Fibroblast of lung (primary cell): ENCODE results near the gene TOP1. TPM values are rescaled to one million over a fixed set of nuclear protein-coding genes. Genes with fewer than 3 reads are reported as not detected.
A peak's percentile ranks its signal among the peaks of the same experiment; 100 is the strongest.
"Not testable (repeated sequence)": the region's sequence is repeated elsewhere in the genome, so short reads cannot be mapped to it uniquely, and the experiment has no call there.

ENCODE experiments used
- DNase-seq, 2 donors: peaks; one replicate each; pipeline versions ENCODE4 v3.0.0 to v3.0.0-alpha.2; 2010; ENCODE audit warnings: low read depth in 2 of 2
- H2AFZ ChIP-seq: 2 replicates; pipeline ENCODE4 v1.5.1; 2012; ENCODE audit warnings: low read length, control low read depth, inconsistent platforms
- H3K27ac ChIP-seq: 2 replicates; pipeline ENCODE4 v1.5.1; 2011; ENCODE audit warnings: low read length, control low read depth; ENCODE audit not compliant: insufficient read depth
- H3K27me3 ChIP-seq: 2 replicates; pipeline ENCODE4 v1.5.1; 2011; ENCODE audit warnings: mild to moderate bottlenecking, low read length; ENCODE audit not compliant: control insufficient read depth, insufficient read depth
- H3K36me3 ChIP-seq: 2 replicates; pipeline ENCODE4 v1.5.1; 2011; ENCODE audit warnings: low read length; ENCODE audit not compliant: control insufficient read depth, insufficient read depth
- H3K4me1 ChIP-seq: 2 replicates; pipeline ENCODE4 v1.5.1; 2011; ENCODE audit warnings: low read length; ENCODE audit not compliant: control insufficient read depth, insufficient read depth; ENCODE audit errors: extremely low read depth
- H3K4me2 ChIP-seq: 2 replicates; pipeline ENCODE4 v1.5.1; 2011; ENCODE audit warnings: low read length, control low read depth; ENCODE audit not compliant: insufficient read depth; ENCODE audit errors: extremely low read depth
- H3K4me3 ChIP-seq, 4 experiments: fragments of 200-600 bp in 1 of 4; sonication (generic) in 1 of 4; replicated peaks in 1 of 4; 2 replicates each; pipeline ENCODE4 v1.5.1; 2011 to 2016; ENCODE audit warnings: low read length in 4 of 4, low read depth in 3 of 4, mild to moderate bottlenecking in 3 of 4, control low read depth in 2 of 4, inconsistent platforms in 1 of 4, mixed read lengths in 1 of 4; ENCODE audit not compliant: insufficient read depth in 1 of 4; ENCODE audit errors: control extremely low read depth in 1 of 4
- H3K79me2 ChIP-seq: 2 replicates; pipeline ENCODE4 v1.5.1; 2012; ENCODE audit warnings: mild to moderate bottlenecking, low read length, inconsistent platforms; ENCODE audit not compliant: control insufficient read depth, insufficient read depth
- H3K9ac ChIP-seq: 2 replicates; pipeline ENCODE4 v1.5.1; 2011; ENCODE audit warnings: mild to moderate bottlenecking, low read length, control low read depth; ENCODE audit not compliant: insufficient read depth
- H3K9me3 ChIP-seq: 2 replicates; pipeline ENCODE4 v1.5.1; 2012; ENCODE audit warnings: low read depth, low read length; ENCODE audit not compliant: control insufficient read depth, insufficient read depth
- H4K20me1 ChIP-seq: 2 replicates; pipeline ENCODE4 v1.5.1; 2011; ENCODE audit warnings: low read length; ENCODE audit not compliant: control insufficient read depth, insufficient read depth; ENCODE audit errors: extremely low read depth
- CTCF ChIP-seq, 2 donors: IDR thresholded peaks in 1 of 2; conservative IDR thresholded peaks in 1 of 2; 1 replicate in 1 of 2; 2 replicates in 1 of 2; pipeline ENCODE4 v1.5.1; 2011 to 2012; ENCODE audit warnings: low read length in 2 of 2, control low read depth in 1 of 2, inconsistent platforms in 1 of 2, low read depth in 1 of 2, mild to moderate bottlenecking in 1 of 2
- EZH2 ChIP-seq: IDR thresholded peaks from 2 replicates; pipeline ENCODE4 v1.5.1; 2012; ENCODE audit warnings: low read length, control low read depth, mild to moderate bottlenecking; ENCODE audit errors: missing control alignments
- polyA plus RNA-seq, 2 donors: library from polyadenylated mRNA; depleted of rRNA in 1 of 2; stranded (reverse) in 1 of 2; unstranded in 1 of 2; fragments of >200 nt; gene quantifications; 2 replicates each; pipeline ENCODE4 v1.2.1, GENCODE V29; 2011 to 2012; ENCODE audit warnings: missing spikeins in 1 of 2
- total RNA-seq: library from RNA; depleted of rRNA; stranded (reverse); fragments of >200 nt; gene quantifications from 2 replicates; pipeline ENCODE4 v1.2.1, GENCODE V29; 2014

The TOP1 gene
- total and polyA plus RNA-seq, 2 donors (not counting 1 experiment from before 2014, with no cell fraction given), result 18.4 to 35.3 TPM

- no peaks in the 10 kb centered on the region for H4K20me1 ChIP-seq
- H3K4me1 ChIP-seq, result peaks cover 6% of the 10 kb centered on the region
- H3K36me3 ChIP-seq, result peaks cover 26% of the 10 kb centered on the region
- no peak overlapping the region for H3K4me2 ChIP-seq
- H3K27me3 ChIP-seq, result no peaks in the 10 kb centered on the region
- H3K27ac ChIP-seq, result no peak overlapping the region
- no peaks in the 10 kb centered on the region for H3K79me2 ChIP-seq
- no peak overlapping the region for H3K9ac ChIP-seq
- DNase-seq, result no peak
- no peak overlapping the region for H2AFZ ChIP-seq
- H3K4me3 ChIP-seq, result no peak overlapping the region
- TF ChIP-seq EZH2, result no peak
- no peak for TF ChIP-seq CTCF (conservative IDR thresholded peaks at IDR 0.05 in 1 of 2, IDR thresholded peaks at IDR 0.05 in 1 of 2; ENCODE audit: low read depth in 1 of 2, low read length in 2 of 2)
- no peaks in the 10 kb centered on the region for H3K9me3 ChIP-seq
These were observed 87.8 kb downstream of the TOP1 start for GRCh38 chr20:41116282-41116956.

DNA sequence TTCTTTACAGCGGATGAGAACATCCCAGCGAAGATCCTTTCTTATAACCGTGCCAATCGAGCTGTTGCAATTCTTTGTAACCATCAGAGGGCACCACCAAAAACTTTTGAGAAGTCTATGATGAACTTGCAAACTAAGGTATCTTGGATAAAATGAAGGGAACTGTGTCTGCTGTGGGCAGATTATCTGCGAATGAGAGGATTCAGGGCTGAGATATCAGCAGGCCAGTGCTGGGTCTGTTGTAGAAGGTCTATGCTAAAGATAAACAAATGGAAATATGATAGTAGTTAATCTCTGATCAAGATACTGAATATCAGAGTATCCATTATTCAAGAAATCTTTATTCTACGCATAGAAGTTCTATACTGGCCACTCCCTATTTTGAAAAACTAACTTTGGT lies 89.5 kb downstream of the TOP1 start:
- not testable (repeated sequence) for H2AFZ ChIP-seq, H4K20me1 ChIP-seq, H3K27me3 ChIP-seq, DNase-seq, H3K27ac ChIP-seq, H3K9ac ChIP-seq, H3K79me2 ChIP-seq, H3K4me2 ChIP-seq, H3K4me3 ChIP-seq, H3K4me1 ChIP-seq, H3K9me3 ChIP-seq
- TF ChIP-seq CTCF (conservative IDR thresholded peaks at IDR 0.05 in 1 of 2, IDR thresholded peaks at IDR 0.05 in 1 of 2; ENCODE audit: low read depth in 1 of 2, low read length in 2 of 2), result peak in 1 of 2 donors; percentile 4
- peaks cover 33% of the 10 kb centered on the region for H3K36me3 ChIP-seq

GRCh38 chr20:41118632-41119031 lies 90.0 kb downstream of the TOP1 start:
- peaks cover 33% of the 10 kb centered on the region for H3K36me3 ChIP-seq
- H3K4me2 ChIP-seq, result no peak overlapping the region
- no peaks in the 10 kb centered on the region for H3K79me2 ChIP-seq
- H2AFZ ChIP-seq, result no peak overlapping the region
- no peak overlapping the region for H3K9ac ChIP-seq
- H3K27me3 ChIP-seq, result no peaks in the 10 kb centered on the region
- H4K20me1 ChIP-seq, result no peaks in the 10 kb centered on the region
- TF ChIP-seq CTCF (conservative IDR thresholded peaks at IDR 0.05 in 1 of 2, IDR thresholded peaks at IDR 0.05 in 1 of 2; ENCODE audit: low read depth in 1 of 2, low read length in 2 of 2) (no peak), EZH2 (no peak)
- H3K4me3 ChIP-seq, result no peak overlapping the region
- DNase-seq, result peak in 1 of 2 donors; percentile 49
- H3K27ac ChIP-seq, result no peak overlapping the region
- H3K9me3 ChIP-seq, result no peaks in the 10 kb centered on the region
- H3K4me1 ChIP-seq, result peaks cover 6% of the 10 kb centered on the region
